Measurements from ENCODE around the gene ZFR.
"Not testable (repeated sequence)": the region's sequence is repeated elsewhere in the genome, so short reads cannot be mapped to it uniquely, and the experiment has no call there.

Gene ZFR

DNA sequence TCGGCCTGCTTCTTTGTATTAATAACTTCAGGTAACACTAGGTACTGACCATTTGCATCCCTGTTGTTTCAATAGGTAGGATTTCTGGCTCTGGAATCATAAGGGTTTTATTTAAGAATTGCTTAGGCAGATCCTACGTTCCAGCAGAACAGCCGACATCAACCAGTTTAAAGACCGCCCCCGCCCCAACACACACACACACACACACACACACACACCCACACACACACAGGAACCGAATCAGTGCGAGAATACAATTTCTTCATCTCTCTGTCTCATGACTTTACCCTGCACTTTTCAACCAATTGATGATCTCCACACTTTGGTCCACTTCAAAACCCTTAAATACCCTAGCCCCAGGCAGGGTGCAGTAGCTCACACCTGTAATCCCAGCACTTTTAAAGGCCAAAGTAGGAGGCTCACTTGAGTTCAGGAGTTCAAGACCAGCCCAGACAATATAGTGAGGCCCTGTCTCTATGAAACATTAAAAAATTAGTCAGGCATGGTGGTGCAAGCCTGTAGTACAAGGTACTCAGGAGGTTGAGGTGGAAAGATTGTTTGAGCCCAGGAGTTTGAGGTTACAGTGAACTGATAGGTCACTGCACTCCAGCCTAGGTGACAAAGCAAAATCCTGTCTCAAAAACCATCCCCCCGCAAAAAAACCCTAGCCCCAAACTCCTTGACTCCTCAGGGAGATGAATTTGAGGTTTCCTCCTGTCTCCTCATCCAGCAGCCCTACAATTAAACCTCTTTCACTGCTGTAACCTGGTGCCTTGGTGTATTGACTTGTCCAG lies 129.1 kb downstream of the ZFR start:
- no peak for DNase-seq

GRCh38 chr5:32314658-32315057 lies 129.9 kb downstream of the ZFR start:
- DNase-seq = no peak

GRCh38 chr5:32314152-32314488 lies 130.4 kb downstream of the ZFR start:
- not testable (repeated sequence) for DNase-seq

- peak; percentile 100 for DNase-seq
Observed at GRCh38 chr5:32312595-32313332, 131.8 kb downstream of the ZFR start, which contains the start of gene MTMR12. MTMR12 (minus strand) TSS chr5:32312939; CDS start chr5:32312838, 101 bp downstream.

- DNase-seq = peak; percentile 59
Observed at GRCh38 chr5:32312197-32312594, 132.3 kb downstream of the ZFR start.

DNA sequence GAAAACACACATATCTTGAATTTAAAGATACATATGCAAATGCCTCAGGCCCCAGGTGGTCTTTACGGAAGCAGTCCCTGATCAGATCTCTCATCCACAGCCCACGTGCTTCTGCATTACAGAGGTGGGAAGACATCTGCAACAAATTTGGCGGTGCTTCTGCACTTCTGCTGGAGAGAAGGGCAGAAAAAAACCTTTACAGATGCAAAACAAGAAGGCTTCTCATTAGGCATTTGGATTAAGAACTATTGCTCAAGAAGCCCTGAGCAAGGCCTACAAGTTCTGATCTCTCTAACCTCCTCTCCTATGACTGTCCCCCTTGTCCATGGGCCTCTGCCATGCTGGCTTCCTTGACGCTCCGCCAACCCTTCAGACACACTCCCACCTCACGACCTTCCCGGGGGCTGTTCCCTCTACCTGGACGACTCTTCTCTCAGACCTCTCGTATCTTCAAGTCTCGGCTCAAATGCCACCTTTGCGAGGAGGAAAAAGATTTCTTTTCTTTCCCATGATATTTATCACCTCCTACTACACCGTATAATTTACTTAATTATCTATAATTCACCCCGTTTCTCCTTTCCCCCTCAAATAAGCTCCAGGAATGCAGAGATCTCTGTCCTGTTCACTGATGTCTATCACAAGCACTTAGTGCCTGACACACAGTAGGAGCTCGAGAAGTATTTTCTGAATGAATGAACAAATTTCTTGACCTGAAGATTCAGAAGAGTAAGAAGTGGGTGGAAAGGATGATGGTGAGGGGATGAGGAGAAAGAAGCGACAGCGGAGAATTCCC lies 132.9 kb downstream of the ZFR start:
- DNase-seq = no peak

DNA sequence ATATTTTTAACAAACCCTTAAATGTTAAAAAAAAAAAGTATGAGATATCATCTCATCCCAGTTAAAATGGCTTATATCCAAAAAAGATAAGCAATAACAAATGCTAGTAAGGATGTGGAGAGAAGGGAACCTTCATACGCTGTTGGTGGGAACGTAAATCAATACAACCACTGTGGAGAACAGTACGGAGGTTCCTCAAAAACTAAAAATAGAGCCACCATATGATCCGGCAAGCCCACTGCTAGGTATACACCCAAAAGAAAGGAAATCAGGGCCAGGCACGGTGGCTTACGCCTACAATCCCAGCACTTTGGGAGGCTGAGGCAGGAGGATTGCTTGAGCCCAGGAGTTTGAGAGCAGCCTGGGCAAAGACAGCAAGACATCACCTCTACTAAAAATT lies 134.8 kb downstream of the ZFR start:
- no peak for DNase-seq

DNA sequence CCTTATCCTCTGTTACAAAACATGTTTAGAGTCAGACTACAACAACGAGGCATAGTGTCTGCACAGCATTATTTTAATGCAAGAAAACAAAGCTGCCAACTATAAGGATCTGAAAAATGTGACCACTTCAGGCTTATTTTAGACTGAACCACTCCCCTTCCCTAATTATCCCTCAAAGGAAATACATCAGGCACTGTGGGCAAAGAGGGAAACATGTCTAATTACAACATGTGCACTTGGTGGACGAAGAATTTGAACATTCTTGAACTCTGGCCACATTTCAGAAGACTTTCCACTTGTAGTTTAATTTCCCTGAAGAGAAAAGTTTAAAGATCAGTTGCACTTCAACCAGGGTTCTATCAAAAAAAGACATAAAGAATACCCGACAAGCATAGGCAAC lies 135.6 kb downstream of the ZFR start:
- DNase-seq = no peak

- no peak for DNase-seq
Observed at GRCh38 chr5:32307769-32308194, 136.8 kb downstream of the ZFR start.

- no peak for DNase-seq
Observed at GRCh38 chr5:32304622-32305021, 139.9 kb downstream of the ZFR start.
